NCI-H2107 (cell line): Measurements from ENCODE around the gene ZNF512.
A peak's percentile ranks its signal among the peaks of the same experiment; 100 is the strongest.
"Not testable (repeated sequence)": the region's sequence is repeated elsewhere in the genome, so short reads cannot be mapped to it uniquely, and the experiment has no call there.

Experiments used
- DNase-seq: peaks from one replicate; lab custom pipeline; 2025; lab: John Stamatoyannopoulos, UW

The ZNF512 gene

GRCh38 chr2:27582695-27583389 lies at the start of gene ZNF512:
Gene ZNF512 (plus strand): TSS chr2:27583042. CDS start chr2:27583113, 71 bp downstream.
- DNase-seq: peak; percentile 88

GRCh38 chr2:27537287-27537686 lies 45.6 kb upstream of the ZNF512 start:
- DNase-seq: no peak

- DNase-seq: not testable (repeated sequence)
Measured at GRCh38 chr2:27538839-27539450, 43.9 kb upstream of the ZNF512 start.

- not testable (repeated sequence) for DNase-seq
Measured at GRCh38 chr2:27539649-27540048, 43.2 kb upstream of the ZNF512 start.

- no peak for DNase-seq
Measured at GRCh38 chr2:27544143-27544821, 38.6 kb upstream of the ZNF512 start.

- no peak for DNase-seq
Measured at GRCh38 chr2:27545348-27546141, 37.3 kb upstream of the ZNF512 start.

- DNase-seq: no peak
Measured at GRCh38 chr2:27549303-27549702, 33.5 kb upstream of the ZNF512 start.

GRCh38 chr2:27551514-27551913 lies 31.3 kb upstream of the ZNF512 start:
- DNase-seq: no peak

- DNase-seq: no peak
Measured at GRCh38 chr2:27552941-27553340, 29.9 kb upstream of the ZNF512 start.

- DNase-seq: not testable (repeated sequence)
Measured at GRCh38 chr2:27554451-27554850, 28.4 kb upstream of the ZNF512 start.

- no peak for DNase-seq
Measured at GRCh38 chr2:27559228-27559627, 23.6 kb upstream of the ZNF512 start.

- DNase-seq: no peak
Measured at GRCh38 chr2:27561060-27561459, 21.8 kb upstream of the ZNF512 start.

- DNase-seq: no peak
Measured at GRCh38 chr2:27566628-27567027, 16.2 kb upstream of the ZNF512 start.

- DNase-seq: no peak
Measured at GRCh38 chr2:27569398-27569797, 13.4 kb upstream of the ZNF512 start.

GRCh38 chr2:27571197-27571596 lies 11.6 kb upstream of the ZNF512 start:
- DNase-seq: no peak

- DNase-seq: no peak
Measured at GRCh38 chr2:27571681-27572080, 11.2 kb upstream of the ZNF512 start.

GRCh38 chr2:27572439-27572838 lies 10.4 kb upstream of the ZNF512 start:
- DNase-seq: no peak

GRCh38 chr2:27572998-27573429 lies 9.8 kb upstream of the ZNF512 start:
- DNase-seq: no peak

- DNase-seq: no peak
Measured at GRCh38 chr2:27573452-27573851, 9.4 kb upstream of the ZNF512 start.

- DNase-seq: no peak
Measured at GRCh38 chr2:27581417-27582128, 1.3 kb upstream of the ZNF512 start.

- no peak for DNase-seq
Measured at GRCh38 chr2:27582129-27582694, 630 bp upstream of the ZNF512 start.
